Left lung (tissue), 10 donors: ENCODE measurements around the gene TSC22D1. TPM values are rescaled to one million over a fixed set of nuclear protein-coding genes. Genes with fewer than 3 reads are reported as not detected.
"Not testable (repeated sequence)": the region's sequence is repeated elsewhere in the genome, so short reads cannot be mapped to it uniquely, and the experiment has no call there.

Source experiments
- ATAC-seq: fragments of 200-7000 bp; cut with Tn5 transposase; one replicate; pipeline ENCODE4 v1.9.1; 2020; ENCODE audit warnings: moderate library complexity
- DNase-seq, 4 donors: peaks; one replicate each; pipeline ENCODE4 v3.0.0-alpha.2; 2013 to 2020
- H3K27ac ChIP-seq, 2 donors: fragments of 200-600 bp; sonication (generic) in 1 of 2; one replicate each; pipeline versions ENCODE4 v1.5.0 to v1.8.0; 2020 to 2021
- H3K27me3 ChIP-seq, 2 donors: fragments of 200-600 bp; sonication (generic) in 1 of 2; one replicate each; pipeline versions ENCODE4 v1.5.0 to v1.8.0; 2020 to 2021
- H3K36me3 ChIP-seq, 2 donors: fragments of 200-600 bp; sonication (generic) in 1 of 2; one replicate each; pipeline versions ENCODE4 v1.5.0 to v1.8.0; 2020 to 2021
- H3K4me1 ChIP-seq, 2 donors: fragments of 200-600 bp; one replicate each; pipeline ENCODE4 v1.8.0; 2021
- H3K4me3 ChIP-seq, 2 donors: fragments of 200-600 bp; sonication (generic) in 1 of 2; one replicate each; pipeline versions ENCODE4 v1.5.0 to v1.8.0; 2020 to 2021; ENCODE audit warnings: mild to moderate bottlenecking in 1 of 2
- H3K9me3 ChIP-seq, 2 donors: fragments of 200-600 bp; sonication (generic) in 1 of 2; one replicate each; pipeline versions ENCODE4 v1.5.0 to v1.8.0; 2020 to 2021
- CTCF ChIP-seq, 2 donors: fragments of 200-600 bp; sonication (generic) in 1 of 2; IDR thresholded peaks; one replicate each; pipeline versions ENCODE4 v1.5.0 to v1.8.0; 2021; ENCODE audit warnings: antibody characterized with exemption in 2 of 2
- intact Hi-C, 2 donors: fragments of 100-400 bp; cut with DNase I; formaldehyde crosslinking; loops; one replicate each; pipeline versions ENCODE4 v1.11.2 to v1.14.2; 2022
- polyA plus RNA-seq, 6 donors: library from polyadenylated mRNA; unstranded; fragments of 120-200 nt; gene quantifications; one replicate each; pipeline ENCODE4 v1.2.1, GENCODE V29; 2013; ENCODE audit not compliant: insufficient read length in 6 of 6
- total RNA-seq, 2 donors: library from RNA; stranded (reverse); fragmentation: NEBNext Ultra II Directional; extraction: Animal tissue kit (Norgen Biotek cat#: 25700); gene quantifications; one replicate each; pipeline ENCODE4 v1.2.1, GENCODE V29; 2021
- donor health status: DM: no; HTN: yes; CAD: no.
- donor health status: DM: no; HTN: no; CAD: no.

TSC22D1 gene
- total and polyA plus RNA-seq, 8 donors: 95.4 to 192 (median 182) TPM

- no peak overlapping the region for H3K4me3 ChIP-seq
- no peaks in the 10 kb centered on the region for H3K4me1 ChIP-seq
- intact Hi-C loops: no loop called here
- TF ChIP-seq CTCF (IDR thresholded peaks at IDR 0.05): no peak
- H3K36me3 ChIP-seq: no peaks in the 10 kb centered on the region
- ATAC-seq: no peak
- no peaks in the 10 kb centered on the region for H3K9me3 ChIP-seq
- no peak for DNase-seq
- no peak overlapping the region for H3K27ac ChIP-seq
- H3K27me3 ChIP-seq: no peaks in the 10 kb centered on the region
Measured at GRCh38 chr13:44564936-44565335, 11.2 kb downstream of the TSC22D1 start.

DNA sequence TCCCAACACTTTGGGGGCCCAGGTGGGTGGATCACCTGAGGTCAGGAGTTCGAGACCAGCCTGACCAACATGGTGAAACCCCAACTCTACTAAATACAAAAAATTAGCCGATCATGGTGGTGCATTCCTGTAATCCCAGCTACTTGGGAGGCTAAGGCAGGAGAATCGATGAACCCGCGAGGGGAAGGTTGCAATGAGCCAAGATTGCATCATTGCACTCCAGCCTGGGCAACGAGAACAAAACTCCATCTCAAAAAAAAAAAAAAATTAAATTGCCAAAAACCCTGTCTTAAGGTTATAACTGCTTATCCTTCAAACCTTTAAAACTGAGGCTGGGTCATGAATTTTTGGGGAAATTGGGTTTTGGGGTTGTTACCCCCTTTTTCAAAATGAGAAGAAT is 13.3 kb downstream of the TSC22D1 start:
- H3K36me3 ChIP-seq, intact Hi-C loops, H3K27ac ChIP-seq, H3K4me3 ChIP-seq, ATAC-seq, H3K4me1 ChIP-seq, H3K27me3 ChIP-seq, H3K9me3 ChIP-seq: not testable (repeated sequence)
- peak in 1 of 4 donors; percentile 21 for DNase-seq

GRCh38 chr13:44561351-44561750 is 14.8 kb downstream of the TSC22D1 start:
- no peaks in the 10 kb centered on the region for H3K9me3 ChIP-seq
- TF ChIP-seq CTCF (IDR thresholded peaks at IDR 0.05): no peak
- H3K27me3 ChIP-seq: no peaks in the 10 kb centered on the region
- H3K4me1 ChIP-seq: no peaks in the 10 kb centered on the region
- no peaks in the 10 kb centered on the region for H3K36me3 ChIP-seq
- intact Hi-C loops: no loop called here
- no peak overlapping the region for H3K27ac ChIP-seq
- ATAC-seq (no peak), DNase-seq (no peak)
- H3K4me3 ChIP-seq: no peak overlapping the region

- Histone ChIP-seq H3K4me3 (no peak overlapping the region), H3K27me3 (no peaks in the 10 kb centered on the region), H3K36me3 (no peaks in the 10 kb centered on the region), H3K4me1 (no peaks in the 10 kb centered on the region), H3K27ac (no peak overlapping the region), H3K9me3 (no peaks in the 10 kb centered on the region)
- TF ChIP-seq CTCF (IDR thresholded peaks at IDR 0.05): no peak
- intact Hi-C loops: no loop called here
- no peak for DNase-seq
- no peak for ATAC-seq
Measured at GRCh38 chr13:44557986-44558385, 18.1 kb downstream of the TSC22D1 start.

GRCh38 chr13:44555207-44555606 is 20.9 kb downstream of the TSC22D1 start:
- no peaks in the 10 kb centered on the region for H3K9me3 ChIP-seq
- H3K27me3 ChIP-seq: no peaks in the 10 kb centered on the region
- intact Hi-C loops: no loop called here
- no peaks in the 10 kb centered on the region for H3K36me3 ChIP-seq
- H3K4me1 ChIP-seq: no peaks in the 10 kb centered on the region
- no peak for TF ChIP-seq CTCF (IDR thresholded peaks at IDR 0.05)
- DNase-seq: no peak
- no peak overlapping the region for H3K4me3 ChIP-seq
- H3K27ac ChIP-seq: no peak overlapping the region
- no peak for ATAC-seq

DNA sequence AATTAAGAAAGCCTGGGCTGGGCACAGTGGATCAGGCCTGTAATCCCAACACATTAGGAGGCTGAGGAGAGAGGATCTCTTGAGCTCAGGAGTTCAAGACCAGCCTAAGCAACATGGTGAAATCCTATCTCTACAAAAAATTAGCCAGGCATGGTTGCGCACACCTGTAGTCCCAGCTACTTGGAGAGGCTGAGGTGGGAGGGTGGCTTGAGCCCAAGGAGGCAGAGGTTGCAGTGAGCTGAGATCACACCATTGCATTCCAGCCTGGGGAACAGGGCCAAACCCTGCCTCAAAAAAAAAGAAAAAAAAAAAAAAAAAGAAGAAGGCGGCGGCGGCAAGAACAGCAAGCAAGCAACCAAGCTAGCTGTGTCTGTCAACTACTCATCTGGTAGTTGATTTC is 26.7 kb downstream of the TSC22D1 start:
- ATAC-seq: peak; percentile 76
- no peak for TF ChIP-seq CTCF (IDR thresholded peaks at IDR 0.05)
- intact Hi-C loops: no loop called here

More for the DNA sequence above, 26.7 kb downstream of the TSC22D1 start:
- Histone ChIP-seq H3K27me3 (no peaks in the 10 kb centered on the region), H3K9me3 (no peaks in the 10 kb centered on the region), H3K4me1 (no peaks in the 10 kb centered on the region), H3K27ac (no peak overlapping the region), H3K4me3 (no peak overlapping the region), H3K36me3 (no peaks in the 10 kb centered on the region)
- no peak for DNase-seq
